GM21528 (cell line): ENCODE data around the gene IGF2.

Experiments used
- ATAC-seq: cut with Tn5 transposase; IDR thresholded peaks from one replicate; pipeline ENCODE4 v1.9.1; 2021; ENCODE audit warnings: mild to moderate bottlenecking, moderate library complexity; ENCODE audit not compliant: unreplicated experiment, low FRiP score

The IGF2 gene

GRCh38 chr11:2106583-2107209 lies 32.5 kb downstream of the IGF2 start:
- ATAC-seq, result no peak

- no peak for ATAC-seq
These were observed 33.7 kb downstream of the IGF2 start for GRCh38 chr11:2105511-2105910.

GRCh38 chr11:2104524-2105440 lies 34.4 kb downstream of the IGF2 start:
- no peak for ATAC-seq

GRCh38 chr11:2103668-2104523 lies 35.3 kb downstream of the IGF2 start:
- ATAC-seq, result no peak

- no peak for ATAC-seq
These were observed 36.3 kb downstream of the IGF2 start for GRCh38 chr11:2102883-2103213.

GRCh38 chr11:2102132-2102882 lies 36.9 kb downstream of the IGF2 start:
- ATAC-seq, result no peak

- no peak for ATAC-seq
These were observed 38.0 kb downstream of the IGF2 start for GRCh38 chr11:2101171-2101675.

GRCh38 chr11:2100361-2101170 lies 38.6 kb downstream of the IGF2 start:
- no peak for ATAC-seq

GRCh38 chr11:2099516-2100349 lies 39.5 kb downstream of the IGF2 start:
- no peak for ATAC-seq

GRCh38 chr11:2098691-2099515 lies 40.3 kb downstream of the IGF2 start:
- no peak for ATAC-seq

GRCh38 chr11:2097998-2098690 lies 41.0 kb downstream of the IGF2 start:
- no peak for ATAC-seq

- no peak for ATAC-seq
These were observed 41.7 kb downstream of the IGF2 start for GRCh38 chr11:2097356-2097997.

GRCh38 chr11:2096919-2097301 lies 42.3 kb downstream of the IGF2 start:
- no peak for ATAC-seq

- no peak for ATAC-seq
These were observed 42.9 kb downstream of the IGF2 start for GRCh38 chr11:2096011-2096918.

- no peak for ATAC-seq
These were observed 43.6 kb downstream of the IGF2 start for GRCh38 chr11:2095542-2095941.

GRCh38 chr11:2095198-2095520 lies 44.0 kb downstream of the IGF2 start:
- ATAC-seq, result no peak
